Measurements from ENCODE around the gene ZBTB17.

DNA sequence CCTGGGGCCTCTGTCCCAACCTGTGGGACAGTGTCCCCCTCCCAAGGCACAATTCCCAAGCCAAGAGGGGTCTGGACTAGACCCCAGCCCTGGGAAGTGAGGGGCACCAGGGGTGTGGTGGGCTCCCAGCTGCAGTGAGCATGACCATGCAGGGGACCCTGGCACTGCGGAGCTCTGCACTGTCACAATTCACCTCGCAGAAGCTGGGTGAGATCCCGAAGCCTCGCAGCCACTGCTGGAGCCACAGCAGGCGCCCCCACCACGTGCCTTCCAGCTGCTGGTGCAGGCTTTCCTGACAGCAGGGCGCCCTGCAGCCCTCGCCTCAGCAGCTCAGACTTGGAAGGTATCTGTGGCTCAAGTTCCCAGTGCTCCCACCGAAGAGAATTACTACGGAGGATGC, 18.2 kb upstream of the ZBTB17 start:
- TF ChIP-seq POLR2A (IDR thresholded peaks at IDR 0.05; ENCODE audit: low read depth, low read length) (no peak), TAF1 (IDR thresholded peaks at IDR 0.05; ENCODE audit: borderline replicate concordance, low read depth, low read length) (no peak)
